ENCODE measurements around the gene DGAT2L6. TPM values are rescaled to one million over a fixed set of nuclear protein-coding genes. Genes with fewer than 3 reads are reported as not detected.

The DGAT2L6 gene
- total and polyA plus RNA-seq, 10 donors: not detected

- Histone ChIP-seq H3K4me3 (peak overlapping the region; percentile 46 to 79 (median 70)), H3K27ac (peak overlapping the region in 7 of 8 donors; percentile 44 to 90 (median 87)), H3K4me1 (peaks cover 10 to 33% (median 23%) of the 10 kb centered on the region in 6 donors), H3K27me3 (replicated peaks in 1 of 7) (no peaks in the 10 kb centered on the region), H3K9me3 (no peaks in the 10 kb centered on the region), H3K36me3 (peaks cover 0 to 24% (median 0%) of the 10 kb centered on the region in 6 donors)
- intact Hi-C loops (cut with DNase I; ENCODE audit: low total_unique reads): no loop called here
- no peak for TF ChIP-seq POLR2A (IDR thresholded peaks at IDR 0.05)
- no peak for TF ChIP-seq CTCF (IDR thresholded peaks at IDR 0.05 in 8 of 11, conservative IDR thresholded peaks at IDR 0.05 in 3 of 11)
- no peak for TF ChIP-seq POLR2AphosphoS5 (IDR thresholded peaks at IDR 0.05)
- DNase-seq: no peak
- whole genome bisulfite sequencing, 5 donors: 0 to 35% (median 2%) methylated on average over 8 of the region's 8 CpGs
Observed at GRCh38 chrX:70132877-70133302, 44.4 kb upstream of the DGAT2L6 start.

GRCh38 chrX:70133303-70134115 lies 43.8 kb upstream of the DGAT2L6 start, which contains the start of gene IGBP1:
TSS of gene IGBP1 (plus strand) at chrX:70133447. CDS start at chrX:70133948, 501 bp downstream.
- H3K36me3 ChIP-seq: peaks cover 0 to 24% (median 0%) of the 10 kb centered on the region in 6 donors
- peak; percentile 93 for DNase-seq
- TF ChIP-seq POLR2A (IDR thresholded peaks at IDR 0.05): peak in 1 of 3 donors; percentile 31
- TF ChIP-seq CTCF (IDR thresholded peaks at IDR 0.05 in 8 of 11, conservative IDR thresholded peaks at IDR 0.05 in 3 of 11): peak; percentile 22 to 74 (median 55)
- peak; percentile 51 to 76 (median 71) for TF ChIP-seq POLR2AphosphoS5 (IDR thresholded peaks at IDR 0.05)
- WGBS, 5 donors: 0 to 36% (median 1%) methylated on average over 36 to 59 of the region's 59 CpGs
- H3K9me3 ChIP-seq: no peaks in the 10 kb centered on the region
- intact Hi-C loops (cut with DNase I; ENCODE audit: low total_unique reads): no loop called here
- no peaks in the 10 kb centered on the region for H3K27me3 ChIP-seq (replicated peaks in 1 of 7)
- peak within 1 kb of the TSS; percentile 44 to 90 (median 86) for H3K27ac ChIP-seq
- peaks cover 10 to 33% (median 23%) of the 10 kb centered on the region in 6 donors for H3K4me1 ChIP-seq
- peak within 1 kb of the TSS; percentile 46 to 79 (median 70) for H3K4me3 ChIP-seq

GRCh38 chrX:70134116-70134477 lies 43.2 kb upstream of the DGAT2L6 start:
- Histone ChIP-seq H3K4me3 (peak overlapping the region; percentile 46 to 79 (median 70)), H3K4me1 (peaks cover 10 to 33% (median 23%) of the 10 kb centered on the region in 6 donors), H3K27ac (peak overlapping the region; percentile 37 to 90 (median 86)), H3K36me3 (peaks cover 0 to 24% (median 0%) of the 10 kb centered on the region in 6 donors), H3K9me3 (no peaks in the 10 kb centered on the region), H3K27me3 (replicated peaks in 1 of 7) (no peaks in the 10 kb centered on the region)
- intact Hi-C loops (cut with DNase I; ENCODE audit: low total_unique reads): no loop called here
- WGBS, 5 donors: 4 to 38% (median 7%) methylated on average over 10 to 12 of the region's 12 CpGs
- DNase-seq: peak; percentile 77
- TF ChIP-seq POLR2A (IDR thresholded peaks at IDR 0.05) (no peak), CTCF (IDR thresholded peaks at IDR 0.05 in 8 of 11, conservative IDR thresholded peaks at IDR 0.05 in 3 of 11) (no peak), POLR2AphosphoS5 (IDR thresholded peaks at IDR 0.05) (no peak)

GRCh38 chrX:70138622-70139021 lies 38.7 kb upstream of the DGAT2L6 start:
- no peak overlapping the region for H3K27ac ChIP-seq
- no peaks in the 10 kb centered on the region for H3K9me3 ChIP-seq
- intact Hi-C loops (cut with DNase I; ENCODE audit: low total_unique reads): no loop called here
- no peak for TF ChIP-seq CTCF (IDR thresholded peaks at IDR 0.05 in 8 of 11, conservative IDR thresholded peaks at IDR 0.05 in 3 of 11)
- TF ChIP-seq POLR2AphosphoS5 (IDR thresholded peaks at IDR 0.05): no peak
- no peak for TF ChIP-seq POLR2A (IDR thresholded peaks at IDR 0.05)
- no peak for DNase-seq
- peaks cover 8 to 25% (median 16%) of the 10 kb centered on the region in 6 donors for H3K4me1 ChIP-seq
- no peaks in the 10 kb centered on the region for H3K27me3 ChIP-seq (replicated peaks in 1 of 7)
- no peak overlapping the region for H3K4me3 ChIP-seq
- H3K36me3 ChIP-seq: peaks cover 0 to 46% (median 0%) of the 10 kb centered on the region in 6 donors
- 79 to 100% (median 97%) methylated on average over 2 of the region's 2 CpGs for WGBS, 5 donors

Data from spleen (tissue), 11 donors.